CD4-positive, alpha-beta T cell treated with Interleukin-12 subunit alpha and Interleukin-12 subunit beta, for 1 hour (primary cell): ENCODE results near the gene CAMK2N1.
"Not testable (repeated sequence)": the region's sequence is repeated elsewhere in the genome, so short reads cannot be mapped to it uniquely, and the experiment has no call there.

Source experiments
- DNase-seq: peaks from one replicate; pipeline ENCODE4 v3.0.0-alpha.2; 2020

The CAMK2N1 gene

DNA sequence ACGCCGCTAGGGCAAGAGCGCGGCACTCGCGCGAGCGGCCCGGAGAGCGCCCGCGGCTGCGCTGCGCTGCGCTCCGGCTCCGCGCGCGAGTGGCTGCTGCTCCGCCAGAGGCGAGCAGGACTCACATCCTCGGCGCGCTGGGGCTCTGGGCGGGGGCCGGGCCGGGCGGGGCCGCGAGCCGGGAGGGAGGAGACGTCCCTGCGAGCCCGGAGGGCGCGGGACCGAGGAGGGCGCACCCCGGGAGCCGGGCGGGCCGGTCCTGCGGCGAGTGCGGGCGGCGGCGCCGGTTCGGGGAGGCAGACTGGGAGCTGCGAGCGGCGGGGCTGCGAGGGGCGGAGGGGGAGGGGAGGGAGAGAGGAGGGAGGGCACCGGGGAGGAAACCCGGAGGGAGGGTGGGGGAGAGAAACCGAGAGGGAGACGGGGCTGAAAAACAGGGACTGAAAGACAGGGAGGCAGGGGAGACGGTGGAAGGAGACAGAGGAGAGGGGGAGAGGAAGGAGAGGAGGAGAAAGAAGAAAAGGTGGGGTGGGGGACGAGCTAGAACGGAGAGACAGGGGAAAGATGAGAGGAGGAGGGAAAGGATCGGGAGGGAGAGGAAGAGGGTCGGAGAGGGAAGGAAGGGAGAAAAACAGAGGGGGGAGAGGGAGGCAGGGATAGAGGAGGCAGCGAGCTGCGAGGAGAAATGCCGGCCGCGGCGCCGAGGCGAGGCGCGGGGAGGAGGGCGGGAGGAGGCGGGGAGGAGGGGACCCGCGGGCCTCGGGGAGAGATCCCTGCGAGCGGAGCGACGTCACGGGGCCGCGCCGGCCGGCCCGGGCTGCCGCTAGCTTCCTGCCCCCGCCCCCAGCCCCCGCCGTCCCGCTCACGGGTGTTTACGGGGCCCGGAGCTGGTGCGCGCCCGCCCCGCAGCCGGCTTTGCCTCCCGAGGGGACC is at the start of gene CAMK2N1:
TSS of gene CAMK2N1 (minus strand) at position 684 of the 930 bp plus-strand sequence. CDS start 831 bp downstream, outside the sequence.
- DNase-seq: peak; percentile 74

DNA sequence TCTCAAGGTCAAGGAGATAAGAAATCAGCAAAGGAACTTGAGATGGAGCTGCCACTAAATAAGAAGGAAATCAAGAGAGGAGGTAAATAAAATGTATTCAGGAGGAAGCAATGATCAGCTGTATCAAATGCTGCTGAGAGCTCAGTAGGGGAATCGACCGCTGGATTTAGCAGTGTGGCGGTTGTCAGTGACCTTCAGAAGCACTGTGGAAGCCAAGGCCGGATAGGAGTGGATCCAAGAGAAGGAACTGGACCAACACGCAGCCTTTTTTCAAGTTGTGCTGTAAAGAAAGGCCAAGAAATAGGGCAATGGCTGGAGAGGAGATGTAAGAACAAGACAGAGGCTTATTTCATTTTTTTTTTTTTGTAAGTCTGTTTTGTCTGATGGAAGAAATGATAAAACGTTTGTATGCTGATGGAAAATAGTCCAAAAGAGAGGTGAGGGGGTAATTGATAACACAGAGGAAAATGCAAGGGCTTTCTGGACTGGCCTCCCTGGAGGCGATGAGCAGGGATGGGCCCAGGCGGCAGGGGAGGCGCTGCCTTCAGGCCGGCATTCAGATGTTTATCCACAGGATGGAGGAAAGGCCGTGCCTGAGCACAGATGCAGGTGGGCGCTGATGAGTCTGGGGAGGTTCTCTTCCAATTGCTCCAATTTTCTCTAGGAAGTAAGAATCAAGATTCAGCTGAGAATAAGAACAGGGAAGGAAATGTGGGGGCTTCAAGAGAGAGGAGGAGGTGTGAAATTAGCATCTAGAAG is 48.8 kb upstream of the CAMK2N1 start:
- no peak for DNase-seq

DNA sequence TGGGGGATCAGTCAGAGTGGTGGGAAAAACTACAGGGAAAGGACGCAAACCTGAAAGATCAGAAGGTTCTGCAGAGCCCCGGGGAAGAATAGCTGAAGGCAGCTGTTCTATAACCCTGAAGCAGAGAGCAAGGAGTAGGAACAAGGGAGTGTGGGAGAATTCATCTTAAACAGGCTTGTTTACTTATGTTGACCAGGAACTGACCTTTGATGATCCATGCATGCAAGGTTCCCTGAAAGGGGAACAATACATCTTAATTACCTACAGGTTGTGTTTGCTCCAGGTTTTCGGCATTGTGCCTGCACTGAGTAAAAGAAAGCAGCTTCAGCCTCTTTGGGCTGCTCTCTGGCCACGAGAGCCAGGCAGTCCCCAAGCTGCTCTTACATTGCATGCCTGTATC is 47.6 kb upstream of the CAMK2N1 start:
- no peak for DNase-seq

DNA sequence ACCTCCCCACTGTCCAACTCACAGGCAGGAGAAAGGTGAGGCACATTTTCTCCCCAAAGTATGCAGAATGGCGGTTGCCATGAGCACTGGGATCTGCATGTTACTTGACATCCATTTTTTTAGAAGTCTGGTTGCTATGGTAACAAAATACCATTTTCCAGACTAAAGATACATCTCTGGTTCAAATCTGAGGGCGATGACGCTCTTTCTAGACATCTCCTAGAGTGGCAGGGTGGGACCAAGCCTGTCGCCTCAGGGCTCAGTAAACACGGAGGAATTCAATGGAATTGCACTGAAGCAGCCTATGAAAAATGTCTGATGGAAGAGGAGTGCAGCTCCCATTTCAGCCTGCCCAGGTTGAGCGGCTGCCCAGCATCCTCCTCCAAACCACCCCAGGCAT is 44.9 kb upstream of the CAMK2N1 start:
- no peak for DNase-seq

DNA sequence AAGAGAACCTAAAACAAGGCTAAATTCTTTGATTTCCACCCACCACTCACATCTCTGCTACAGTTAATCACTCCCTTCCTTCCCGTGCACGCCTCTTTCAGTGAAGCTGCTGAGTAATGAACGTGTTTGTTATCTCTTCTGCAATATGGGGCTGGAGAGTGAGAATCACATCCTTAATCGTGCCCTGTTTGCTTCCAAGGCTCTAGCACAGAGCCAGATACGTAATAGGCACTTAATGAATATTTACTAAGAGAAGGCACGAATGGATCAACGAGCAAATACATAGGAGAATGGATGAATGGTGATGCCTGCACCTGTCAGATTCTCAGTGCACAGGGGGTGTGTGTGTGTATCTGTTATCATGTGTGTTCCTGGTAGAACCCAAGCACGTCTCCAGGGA is 44.3 kb upstream of the CAMK2N1 start:
- DNase-seq: no peak

DNA sequence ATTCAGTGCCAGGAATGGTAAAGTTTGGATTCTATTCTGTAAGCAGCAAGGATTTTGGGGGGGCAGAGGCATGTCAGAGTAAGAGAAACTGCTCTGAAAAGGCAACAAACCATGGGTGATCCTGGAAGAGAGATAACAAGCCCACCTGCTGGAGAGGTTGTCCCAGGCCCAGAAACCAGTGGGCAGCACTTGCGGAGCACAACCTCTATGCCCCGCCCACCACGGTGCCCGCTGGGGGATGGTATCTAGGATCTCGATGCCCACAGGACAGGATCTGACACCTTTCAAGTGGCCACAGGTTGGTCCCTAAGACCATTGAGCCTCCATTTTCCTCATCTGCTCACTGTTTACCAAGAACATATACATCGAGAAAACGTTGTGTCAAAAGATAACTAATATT is 42.2 kb upstream of the CAMK2N1 start:
- no peak for DNase-seq

DNA sequence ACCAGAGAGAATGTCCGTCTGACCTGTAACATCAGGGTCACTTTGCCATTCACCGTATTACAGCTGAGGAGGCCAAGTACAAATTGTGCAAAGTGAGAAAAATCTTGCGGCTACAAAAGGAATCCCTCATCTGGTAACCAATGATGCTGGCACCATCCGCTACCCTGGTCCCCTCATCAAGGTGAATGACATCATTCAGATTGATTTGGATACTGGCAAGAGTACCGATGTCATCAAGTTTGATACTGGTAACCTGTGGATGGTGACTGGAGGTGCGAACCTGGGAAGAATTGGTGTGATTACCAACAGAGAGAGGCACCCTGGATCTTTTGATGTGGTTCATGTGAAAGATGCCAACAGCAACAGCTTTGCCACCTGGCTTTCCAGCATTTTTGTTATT is 40.3 kb upstream of the CAMK2N1 start:
- no peak for DNase-seq

DNA sequence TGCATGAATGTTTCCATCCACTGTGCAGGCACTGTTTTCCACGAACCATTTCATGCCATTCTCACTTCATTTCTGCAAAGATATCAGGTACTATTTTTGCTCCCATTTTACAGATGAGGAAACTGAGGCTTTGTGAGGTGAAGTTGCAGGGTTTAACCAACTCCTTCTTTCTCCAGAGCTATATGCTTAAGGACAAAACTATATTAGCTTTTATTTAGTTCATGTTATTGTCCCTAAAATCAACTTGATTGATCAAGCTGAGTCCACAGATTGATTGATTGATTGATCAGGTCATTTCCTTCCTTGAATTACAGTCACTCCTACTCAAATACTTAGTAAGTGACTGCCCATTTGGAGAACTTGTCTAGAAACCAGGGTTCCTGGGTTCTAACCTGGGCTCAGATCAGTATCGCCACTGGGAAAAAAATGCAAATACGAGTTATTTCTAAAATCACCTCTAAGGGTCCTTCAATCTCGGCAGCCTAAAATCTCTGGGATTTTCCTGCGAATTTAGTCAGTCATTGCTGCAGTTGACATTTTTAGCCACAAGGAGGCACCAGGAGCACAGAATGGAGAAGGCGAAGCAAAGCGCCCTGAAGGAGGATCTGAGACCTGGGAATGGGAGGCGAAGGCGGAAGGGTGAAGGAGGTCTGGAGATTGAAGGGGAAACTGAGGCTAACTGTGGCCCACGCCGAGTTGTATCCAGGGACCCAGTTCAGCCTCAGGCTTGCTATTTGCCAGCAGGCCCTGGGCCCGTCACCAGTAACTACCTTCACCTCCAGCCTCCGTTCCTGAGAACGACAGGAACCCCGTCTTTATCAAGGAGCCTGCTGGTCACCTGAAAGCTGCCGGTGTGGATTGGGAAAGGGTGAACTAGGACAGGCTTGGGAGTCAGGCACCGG is 36.2 kb upstream of the CAMK2N1 start:
- DNase-seq: peak; percentile 65

DNA sequence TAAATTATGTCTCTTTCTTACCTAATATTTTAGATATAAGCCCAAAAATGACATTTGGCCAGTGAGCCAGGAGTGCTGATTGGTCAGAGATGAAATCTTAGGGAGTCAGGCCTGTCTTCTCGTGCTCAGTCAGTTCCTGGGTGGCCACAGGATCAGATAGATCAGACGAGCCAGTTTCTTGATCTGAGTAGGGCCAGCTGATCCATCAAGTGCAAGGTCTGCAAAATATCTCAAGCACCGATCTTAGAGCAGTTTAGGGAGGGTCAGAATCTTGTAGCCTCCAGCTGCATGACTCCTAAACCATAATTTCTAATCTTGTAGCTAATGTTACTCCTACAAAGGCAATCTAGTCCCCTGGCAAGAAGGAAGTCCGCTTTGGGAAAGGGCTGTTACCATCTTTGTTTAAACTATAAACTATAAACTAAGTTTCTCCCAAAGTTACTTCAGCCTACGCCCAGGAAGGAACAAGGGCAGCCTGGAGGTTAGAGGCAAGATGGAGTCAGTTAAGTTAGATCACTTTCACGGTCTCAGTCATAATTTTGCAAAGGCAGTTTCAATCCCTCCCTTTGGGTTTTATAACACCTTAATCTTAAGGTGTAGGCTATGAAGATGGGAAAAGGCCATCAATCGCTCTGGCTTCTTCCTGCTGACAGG is 33.7 kb upstream of the CAMK2N1 start:
- not testable (repeated sequence) for DNase-seq

DNA sequence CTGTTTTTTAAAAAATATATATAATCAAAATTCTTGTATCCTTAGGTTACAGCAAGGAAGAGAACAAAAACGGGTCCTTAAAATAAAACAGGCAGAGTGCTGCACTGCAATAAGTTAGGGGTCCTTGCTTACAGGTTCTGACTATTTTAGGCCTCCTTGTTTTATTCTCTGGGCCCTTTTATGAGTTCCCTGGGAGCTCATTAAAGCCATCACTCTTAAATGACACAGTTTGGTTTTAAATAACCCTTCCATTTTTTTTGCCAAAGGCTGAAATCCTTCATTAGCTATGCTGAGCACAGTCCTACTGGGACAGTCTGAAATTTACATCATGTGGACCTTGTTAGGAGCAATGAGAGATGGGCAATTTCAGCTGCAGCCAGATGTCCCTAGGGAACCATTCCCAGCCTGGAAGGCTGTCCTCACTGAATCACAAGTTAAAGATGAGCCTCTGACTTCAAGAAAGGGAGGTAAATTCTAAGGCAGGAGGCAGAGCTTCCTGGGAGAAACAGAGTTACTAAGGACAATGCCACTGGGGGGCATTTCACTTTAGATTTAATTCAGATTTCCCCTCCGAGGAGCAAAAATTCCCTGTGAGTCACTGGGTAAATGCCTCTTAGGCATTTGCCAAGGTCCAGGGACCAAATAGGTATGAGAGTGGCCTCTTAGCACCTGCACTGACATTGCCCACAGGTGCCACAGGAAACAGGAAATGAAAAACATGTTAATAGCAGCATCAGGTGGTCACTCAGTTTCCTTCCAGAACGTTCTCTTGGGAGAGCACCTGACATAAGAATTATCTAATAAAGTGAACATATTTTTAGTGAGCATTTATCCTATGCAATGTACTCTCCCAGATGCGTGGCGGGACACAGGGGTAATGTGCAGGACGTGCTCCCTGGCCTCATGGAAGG is 25.8 kb upstream of the CAMK2N1 start:
- DNase-seq: no peak

DNA sequence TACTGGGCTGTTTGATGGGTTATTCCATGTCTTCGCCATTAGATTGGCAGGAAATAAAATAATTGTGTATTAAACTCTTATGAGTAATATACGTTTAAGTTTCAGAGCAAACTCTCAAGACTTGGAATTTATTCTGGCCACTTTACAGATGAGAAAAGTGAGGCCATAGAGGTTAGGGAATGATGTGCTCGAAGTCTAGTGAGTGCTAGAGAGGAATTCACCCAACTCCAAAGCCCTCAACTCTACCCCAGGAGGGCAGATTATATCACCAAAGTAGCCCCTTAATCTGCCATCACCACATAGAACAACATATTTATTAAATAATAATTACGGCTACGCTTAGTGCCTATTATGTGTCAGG is 22.4 kb upstream of the CAMK2N1 start:
- DNase-seq: no peak

DNA sequence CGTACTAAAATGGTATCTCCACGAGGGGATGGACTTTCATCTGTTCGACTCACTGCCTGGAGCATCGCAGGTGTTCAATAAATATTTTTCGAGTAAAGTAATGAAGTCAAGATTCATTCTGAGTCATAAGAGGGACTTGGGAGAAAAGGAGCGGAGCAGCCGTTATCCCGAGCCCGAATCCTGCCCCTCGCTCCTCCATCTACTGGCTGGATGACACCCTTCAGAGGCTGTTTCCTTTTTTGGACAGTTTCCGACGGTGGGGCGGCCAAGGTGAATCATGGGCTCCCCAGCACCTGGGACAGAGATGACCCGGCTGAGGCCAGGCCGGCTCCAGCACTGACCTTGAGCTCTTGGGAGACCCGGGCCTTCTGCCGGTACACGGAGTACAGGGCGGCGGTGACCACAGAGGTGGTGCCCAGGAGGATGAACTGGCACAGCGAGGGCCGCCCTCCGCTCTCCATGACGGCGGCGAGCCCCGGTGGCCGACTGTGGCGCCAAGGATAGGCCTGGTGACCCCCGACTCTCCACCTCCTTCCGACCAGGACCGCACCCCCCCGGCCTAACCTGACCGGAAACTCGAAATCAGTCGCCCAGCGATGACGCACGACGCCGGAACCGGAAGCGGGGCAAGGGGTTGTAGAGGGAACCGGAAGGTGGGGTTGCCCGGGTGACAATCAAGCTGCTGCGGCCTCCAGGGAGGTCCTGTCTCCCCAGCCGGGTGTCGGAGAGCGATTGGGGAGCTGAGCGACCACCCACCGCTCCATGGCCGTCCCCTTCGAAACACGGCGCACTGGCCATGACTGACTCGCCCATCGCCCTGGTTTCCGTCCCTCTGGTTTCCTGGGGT is 21.8 kb upstream of the CAMK2N1 start, which contains the start of gene MUL1:
TSS of gene MUL1 (minus strand) at position 588 of the 847 bp plus-strand sequence. CDS start at position 461, 127 bp downstream.
- peak; percentile 92 for DNase-seq

DNA sequence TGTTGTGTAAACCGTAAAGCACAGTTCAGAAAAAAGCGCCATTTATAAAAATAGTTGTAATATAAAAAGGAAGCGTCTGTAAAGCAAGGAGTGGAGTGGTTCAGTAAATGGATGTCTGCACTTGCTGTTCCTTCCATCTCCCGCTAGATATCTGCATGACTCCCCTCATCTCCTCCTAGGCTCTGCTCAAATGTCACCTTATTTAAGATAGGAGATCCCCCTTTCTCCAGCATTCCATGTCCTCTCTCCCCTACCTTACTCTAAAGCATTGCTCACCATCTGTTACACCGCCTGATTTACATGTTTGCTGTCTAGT is 21.2 kb upstream of the CAMK2N1 start:
- DNase-seq: no peak

DNA sequence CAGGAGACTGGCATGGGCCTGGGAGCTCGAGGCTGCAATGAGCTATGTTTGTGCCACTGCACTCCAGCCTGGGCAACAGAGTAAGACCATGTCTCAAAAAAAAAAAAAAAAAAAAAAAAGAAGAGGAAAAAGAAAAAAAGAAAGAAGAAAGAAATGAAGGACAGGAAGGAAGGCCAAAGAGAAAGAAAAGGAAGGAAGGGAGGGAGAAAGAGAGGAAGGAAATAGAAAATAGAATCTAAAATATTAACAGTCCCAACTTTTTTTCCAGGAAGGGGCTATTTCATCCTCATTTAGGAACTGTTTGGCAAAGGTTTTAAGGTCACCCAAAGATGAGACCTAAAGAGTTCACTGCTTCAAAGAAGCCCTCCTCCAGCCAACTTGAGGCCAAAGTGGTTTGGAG is 19.5 kb upstream of the CAMK2N1 start:
- DNase-seq: no peak

DNA sequence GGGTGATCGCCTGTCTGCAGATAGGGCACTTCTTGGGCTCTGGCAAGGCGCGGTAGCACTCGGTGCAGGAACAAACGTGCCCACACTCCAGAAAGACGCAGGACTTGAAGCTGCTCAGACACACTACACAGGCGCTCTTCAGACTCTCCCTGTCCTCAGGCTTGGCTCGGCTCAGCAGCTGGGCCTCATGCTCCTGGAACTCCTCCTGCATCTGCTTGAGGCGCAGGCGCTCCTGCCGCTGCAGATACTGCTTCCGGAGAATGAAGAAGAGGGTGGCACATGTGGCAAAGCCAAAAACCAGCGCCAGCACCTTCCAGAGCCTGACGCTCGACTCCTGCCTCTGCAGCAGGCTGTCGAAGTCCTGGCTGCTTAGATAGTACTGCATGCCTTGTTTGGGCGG is 14.7 kb upstream of the CAMK2N1 start:
- DNase-seq: no peak

DNA sequence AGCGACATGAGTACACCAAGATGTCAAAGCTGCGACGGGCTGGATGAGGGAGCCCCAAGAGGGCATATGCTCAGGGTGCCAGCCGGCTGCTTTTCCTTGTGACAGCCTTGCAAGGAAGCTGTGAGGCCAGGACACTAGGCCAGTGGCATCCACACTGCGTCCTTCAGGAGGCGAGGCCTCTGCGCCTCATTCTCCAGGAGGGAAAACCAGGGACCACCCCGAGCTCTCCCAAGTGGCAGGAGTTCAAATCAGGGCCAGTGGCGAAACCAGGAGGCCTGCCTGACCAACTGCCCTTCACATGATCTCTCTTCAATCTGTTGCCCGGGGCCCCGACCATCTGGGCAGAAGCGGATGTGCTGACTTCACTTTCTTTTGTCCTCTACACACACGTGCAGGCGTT is 13.7 kb upstream of the CAMK2N1 start:
- DNase-seq: no peak

DNA sequence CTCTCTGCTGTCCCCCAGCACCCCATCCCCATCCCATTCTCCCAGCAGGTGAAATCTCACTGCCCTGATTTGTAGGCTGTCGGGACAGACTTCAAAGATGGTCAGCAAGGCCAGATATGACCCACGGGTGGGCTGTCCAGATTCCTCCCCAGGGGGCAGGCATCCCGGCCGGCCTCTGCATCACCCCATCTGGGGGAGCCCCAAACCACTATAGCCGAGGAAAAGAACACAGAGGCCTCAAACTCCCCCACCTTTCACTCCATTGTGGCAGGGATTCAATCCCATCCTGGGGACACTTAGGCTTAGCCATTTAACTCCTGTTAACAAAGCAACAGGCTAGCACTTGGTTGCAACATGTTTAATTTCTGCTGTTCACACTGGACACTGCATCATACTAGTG is 13.1 kb upstream of the CAMK2N1 start:
- no peak for DNase-seq

DNA sequence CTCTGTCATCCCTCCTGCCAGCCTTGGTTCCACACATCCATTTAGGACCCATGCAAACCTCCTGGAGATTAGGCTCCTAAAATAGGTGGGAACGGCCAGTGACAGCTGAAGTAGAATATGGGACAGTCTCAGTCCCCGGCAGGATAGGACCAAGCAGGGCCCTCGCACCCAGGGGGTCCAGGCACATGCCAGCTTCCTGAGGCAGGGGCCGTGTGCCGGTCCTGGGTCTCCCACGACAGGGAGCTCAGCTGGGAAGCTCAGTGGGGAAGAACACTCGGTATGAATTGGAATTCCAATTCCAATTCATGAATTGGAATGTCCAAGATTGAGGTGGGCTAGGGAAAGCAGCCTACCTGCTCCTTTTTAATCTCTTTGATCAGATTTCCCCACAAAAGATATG is 12.1 kb upstream of the CAMK2N1 start:
- no peak for DNase-seq

DNA sequence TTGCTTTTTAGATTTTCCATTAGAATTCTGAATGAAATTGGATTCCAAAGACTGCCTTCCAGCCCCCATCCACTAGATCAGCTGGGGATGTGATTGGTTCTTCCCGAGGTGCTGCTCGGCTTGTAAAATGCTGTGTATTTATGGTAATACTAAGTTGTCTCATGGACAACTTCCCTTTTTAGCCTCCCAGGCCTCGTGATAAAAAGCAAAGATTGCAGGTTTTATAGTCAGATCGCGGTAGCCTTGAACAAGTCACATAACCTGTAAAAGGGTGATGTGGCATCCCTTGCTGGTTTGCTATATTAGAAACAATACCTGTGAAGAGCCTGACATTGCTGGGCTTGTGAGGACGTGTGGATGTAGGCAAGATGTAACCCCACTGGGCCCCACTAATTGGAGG is 11.5 kb upstream of the CAMK2N1 start:
- no peak for DNase-seq

DNA sequence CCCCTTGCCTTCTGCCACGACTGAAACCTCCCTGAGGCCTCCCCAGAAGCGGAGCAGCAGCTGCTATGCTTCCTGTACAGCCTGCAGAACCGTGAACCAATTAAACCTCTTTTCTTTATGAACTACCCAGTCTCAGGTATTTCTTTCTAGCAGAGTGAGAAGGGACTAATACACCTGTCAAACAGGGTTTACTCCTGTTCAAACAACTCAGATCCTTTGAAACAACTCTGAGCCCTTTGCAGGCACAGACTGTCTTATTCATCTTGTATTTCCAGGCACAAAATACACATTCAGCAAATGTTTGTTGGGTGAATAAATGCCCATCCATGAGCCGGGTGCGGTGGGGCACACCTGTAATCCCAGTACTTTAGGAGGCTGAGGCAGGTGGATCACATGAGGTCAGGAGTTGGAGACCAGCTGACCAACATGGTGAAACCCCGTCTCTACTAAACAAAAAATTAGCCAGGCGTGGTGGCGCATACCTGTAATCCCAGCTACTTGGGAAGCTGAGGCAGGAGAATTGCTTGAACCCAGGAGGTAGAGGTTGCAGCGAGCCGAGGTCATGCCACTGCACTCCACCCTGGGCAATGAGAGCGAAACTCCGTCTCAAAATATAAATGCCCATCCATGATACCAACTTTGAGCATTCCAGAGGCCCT is 10.8 kb upstream of the CAMK2N1 start:
- DNase-seq: not testable (repeated sequence)
